Aorta (tissue), 5 donors: Measurements from ENCODE around the gene CD300A. TPM values are rescaled to one million over a fixed set of nuclear protein-coding genes. Genes with fewer than 3 reads are reported as not detected.
A peak's percentile ranks its signal among the peaks of the same experiment; 100 is the strongest.

Source experiments
- ATAC-seq: fragments of 200-7000 bp; cut with Tn5 transposase; one replicate; pipeline ENCODE4 v1.9.1; 2022; ENCODE audit warnings: moderate library complexity; ENCODE audit not compliant: low FRiP score
- DNase-seq, 2 donors: peaks; one replicate each; pipeline ENCODE4 v3.0.0-alpha.2; 2020
- H3K27ac ChIP-seq, 2 donors: one replicate each; pipeline ENCODE4 v1.5.1; 2013; ENCODE audit warnings: low read length in 2 of 2, mild to moderate bottlenecking in 2 of 2, moderate library complexity in 2 of 2, control low read depth in 1 of 2, inconsistent platforms in 1 of 2, low read depth in 1 of 2
- H3K27me3 ChIP-seq, 2 donors: one replicate each; pipeline ENCODE4 v1.6.1; 2013; ENCODE audit warnings: control low read depth in 1 of 2, low read length in 1 of 2, mild to moderate bottlenecking in 1 of 2, moderate library complexity in 1 of 2; ENCODE audit not compliant: insufficient read depth in 2 of 2, control insufficient read depth in 1 of 2
- H3K36me3 ChIP-seq, 2 donors: one replicate each; pipeline ENCODE4 v1.6.1; 2013; ENCODE audit warnings: control low read depth in 1 of 2, low read length in 1 of 2, mild to moderate bottlenecking in 1 of 2; ENCODE audit not compliant: insufficient read depth in 2 of 2, control insufficient read depth in 1 of 2
- H3K4me1 ChIP-seq, 2 donors: one replicate each; pipeline ENCODE4 v1.6.1; 2013; ENCODE audit warnings: low read length in 2 of 2, control low read depth in 1 of 2, mild to moderate bottlenecking in 1 of 2, moderate library complexity in 1 of 2; ENCODE audit not compliant: insufficient read depth in 2 of 2, control insufficient read depth in 1 of 2
- H3K4me3 ChIP-seq, 2 donors: one replicate each; pipeline ENCODE4 v1.5.1; 2013; ENCODE audit warnings: low read length in 2 of 2, control low read depth in 1 of 2, mild to moderate bottlenecking in 1 of 2
- H3K9me3 ChIP-seq: one replicate; pipeline ENCODE4 v1.6.1; 2013; ENCODE audit warnings: mild to moderate bottlenecking, low read length; ENCODE audit not compliant: control insufficient read depth
- WGBS, 2 donors: extraction: QIAGEN DNeasy Blood & Tissue Kit; methylation state at CpG; one replicate each; pipeline ENCODE4 v1.1.7; 2013; 5-methylcytosine and 5-hydroxymethylcytosine counted together
- intact Hi-C, 2 donors: fragments of 100-400 bp; cut with DNase I; formaldehyde crosslinking; loops; one replicate each; pipeline versions ENCODE4 v1.14.2 to v1.15.0; 2022
- polyA plus RNA-seq, 2 donors: library from polyadenylated mRNA; stranded (reverse); fragments of 200-250 nt; gene quantifications; one replicate each; pipeline ENCODE4 v1.2.3, GENCODE V29; 2013
- total RNA-seq, 2 donors: library from RNA; stranded (reverse); fragmentation: NEBNext Ultra II Directional; extraction: Animal tissue kit (Norgen Biotek cat#: 25700); gene quantifications; one replicate each; pipeline ENCODE4 v1.2.1, GENCODE V29; 2021
- donor health status: healthy with polysubstance abuse.
- donor health status: Bipolar disorder and iron deficiency.
- donor health status: DM: no; HTN: no; CAD: no.
- donor health status: DM: no; HTN: no; CAD: no.
- donor health status: DM: yes; HTN: yes; CAD: no.

The CD300A gene
- total and polyA plus RNA-seq, 4 donors: 2.6 to 10.4 (median 9.7) TPM

- Histone ChIP-seq H3K27ac (peak overlapping the region; percentile 14 to 19), H3K4me1 (no peaks in the 10 kb centered on the region), H3K9me3 (no peaks in the 10 kb centered on the region), H3K4me3 (no peak overlapping the region), H3K36me3 (no peaks in the 10 kb centered on the region), H3K27me3 (no peaks in the 10 kb centered on the region)
- ATAC-seq (no peak), DNase-seq (no peak)
- WGBS, 2 donors: 15 to 18% methylated on average over 6 of the region's 6 CpGs
- intact Hi-C loops: loop anchor here (5.0 kb wide), 1 partner anchor 45 kb away; no protein-coding TSS in a partner anchor
Observed at GRCh38 chr17:74427763-74428153, 38.7 kb upstream of the CD300A start.

- Histone ChIP-seq H3K36me3 (no peaks in the 10 kb centered on the region), H3K4me1 (no peaks in the 10 kb centered on the region), H3K9me3 (no peaks in the 10 kb centered on the region), H3K27ac (peak overlapping the region; percentile 73 to 91), H3K4me3 (peak overlapping the region; percentile 20 to 84), H3K27me3 (no peaks in the 10 kb centered on the region)
- DNase-seq: peak in 1 of 2 donors; percentile 57
- ATAC-seq: no peak
- WGBS, 2 donors: 27 to 33% methylated on average over 19 of the region's 19 CpGs
- intact Hi-C loops: loop anchor here (2.0 to 5.0 kb wide), 3 partner anchors 17 to 47 kb away; no protein-coding TSS in a partner anchor
Observed at GRCh38 chr17:74429604-74430384, 36.6 kb upstream of the CD300A start.

- Histone ChIP-seq H3K4me3 (peak overlapping the region; percentile 20 to 84), H3K27ac (peak overlapping the region; percentile 73 to 91), H3K27me3 (no peaks in the 10 kb centered on the region), H3K4me1 (no peaks in the 10 kb centered on the region), H3K36me3 (no peaks in the 10 kb centered on the region), H3K9me3 (no peaks in the 10 kb centered on the region)
- intact Hi-C loops: loop anchor here in 1 of 2 donors (2.0 kb wide), 2 partner anchors 16 to 24 kb away; no protein-coding TSS in a partner anchor
- WGBS, 2 donors: 1 to 3% methylated on average over 13 of the region's 13 CpGs
- no peak for DNase-seq
- no peak for ATAC-seq
Observed at GRCh38 chr17:74430385-74430705, 36.1 kb upstream of the CD300A start.

GRCh38 chr17:74430706-74431567, 35.5 kb upstream of the CD300A start:
- no peaks in the 10 kb centered on the region for H3K36me3 ChIP-seq
- no peaks in the 10 kb centered on the region for H3K9me3 ChIP-seq
- intact Hi-C loops: loop anchor here in 1 of 2 donors (2.0 kb wide), 2 partner anchors 16 to 24 kb away; no protein-coding TSS in a partner anchor
- 0% methylated on average over 67 of the region's 67 CpGs for WGBS, 2 donors
- no peaks in the 10 kb centered on the region for H3K27me3 ChIP-seq
- peak overlapping the region; percentile 73 to 91 for H3K27ac ChIP-seq
- ATAC-seq (peak; percentile 86), DNase-seq (peak; percentile 89 to 94)
- H3K4me3 ChIP-seq: peak overlapping the region; percentile 54 to 84
- no peaks in the 10 kb centered on the region for H3K4me1 ChIP-seq

- Histone ChIP-seq H3K4me3 (peak within 1 kb of the TSS; percentile 54 to 84), H3K27me3 (no peaks in the 10 kb centered on the region), H3K9me3 (no peaks in the 10 kb centered on the region), H3K4me1 (no peaks in the 10 kb centered on the region), H3K27ac (peak within 1 kb of the TSS; percentile 73 to 91), H3K36me3 (no peaks in the 10 kb centered on the region)
- peak; percentile 83 to 88 for DNase-seq
- 0% methylated on average over 77 to 81 of the region's 81 CpGs for WGBS, 2 donors
- intact Hi-C loops: loop anchor here in 1 of 2 donors (2.0 kb wide), 2 partner anchors 15 to 23 kb away; no protein-coding TSS in a partner anchor
- ATAC-seq: peak; percentile 70
Observed at GRCh38 chr17:74431568-74432423, 34.6 kb upstream of the CD300A start, which contains the start of gene GPRC5C. GPRC5C (plus strand) TSS chr17:74432088; CDS start chr17:74439777, 7,689 bp downstream.

- intact Hi-C loops: no loop called here
- no peaks in the 10 kb centered on the region for H3K4me1 ChIP-seq
- no peaks in the 10 kb centered on the region for H3K27me3 ChIP-seq
- DNase-seq (no peak), ATAC-seq (no peak)
- no peaks in the 10 kb centered on the region for H3K9me3 ChIP-seq
- no peaks in the 10 kb centered on the region for H3K36me3 ChIP-seq
- 0 to 1% methylated on average over 21 to 33 of the region's 33 CpGs for WGBS, 2 donors
- H3K27ac ChIP-seq: no peak overlapping the region
- peak overlapping the region; percentile 54 to 84 for H3K4me3 ChIP-seq
Observed at GRCh38 chr17:74432424-74432690, 34.1 kb upstream of the CD300A start.

- 3 to 5% methylated on average over 22 to 23 of the region's 23 CpGs for WGBS, 2 donors
- Histone ChIP-seq H3K9me3 (no peaks in the 10 kb centered on the region), H3K36me3 (no peaks in the 10 kb centered on the region), H3K4me1 (no peaks in the 10 kb centered on the region), H3K27me3 (no peaks in the 10 kb centered on the region), H3K4me3 (peak overlapping the region; percentile 54 to 84), H3K27ac (peak overlapping the region in 1 of 2 donors; percentile 11)
- intact Hi-C loops: no loop called here
- DNase-seq (no peak), ATAC-seq (no peak)
Observed at GRCh38 chr17:74432766-74433391, 33.6 kb upstream of the CD300A start.
